NCI-H1930 (cell line): ENCODE results near the gene SDSL.

Source experiments
- DNase-seq, 2 experiments: peaks; one replicate each; lab custom pipeline; 2025; lab: John Stamatoyannopoulos, UW

The SDSL gene

DNA sequence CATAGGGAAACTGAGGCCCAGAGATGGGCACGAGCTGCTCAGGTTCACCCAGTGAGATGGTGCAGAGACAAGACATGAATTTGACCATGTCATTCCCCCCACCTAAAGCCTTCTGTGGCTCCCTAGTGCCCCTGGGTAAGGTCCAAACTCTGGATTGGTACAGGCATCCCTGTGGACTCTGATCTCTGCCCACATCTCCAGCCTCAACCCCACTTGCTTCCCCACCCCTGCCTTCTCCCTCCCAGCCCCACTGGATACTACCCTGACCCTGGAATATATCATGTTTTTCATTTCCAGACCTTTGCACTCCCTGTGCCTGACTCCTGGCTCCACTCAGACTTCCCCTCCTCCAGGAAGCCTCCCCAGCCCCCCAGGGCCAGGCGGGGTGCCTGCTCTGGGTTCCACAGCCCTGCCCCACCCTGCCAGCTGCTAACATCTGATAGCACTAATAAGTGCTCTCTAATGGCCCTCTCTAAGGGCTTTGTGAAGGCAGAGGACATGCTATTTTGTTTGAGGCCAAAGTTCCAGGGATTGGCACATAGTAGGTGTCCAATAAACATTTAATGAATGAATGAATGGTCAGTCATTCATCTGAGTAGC is 1.1 kb upstream of the SDSL start:
- DNase-seq = no peak

DNA sequence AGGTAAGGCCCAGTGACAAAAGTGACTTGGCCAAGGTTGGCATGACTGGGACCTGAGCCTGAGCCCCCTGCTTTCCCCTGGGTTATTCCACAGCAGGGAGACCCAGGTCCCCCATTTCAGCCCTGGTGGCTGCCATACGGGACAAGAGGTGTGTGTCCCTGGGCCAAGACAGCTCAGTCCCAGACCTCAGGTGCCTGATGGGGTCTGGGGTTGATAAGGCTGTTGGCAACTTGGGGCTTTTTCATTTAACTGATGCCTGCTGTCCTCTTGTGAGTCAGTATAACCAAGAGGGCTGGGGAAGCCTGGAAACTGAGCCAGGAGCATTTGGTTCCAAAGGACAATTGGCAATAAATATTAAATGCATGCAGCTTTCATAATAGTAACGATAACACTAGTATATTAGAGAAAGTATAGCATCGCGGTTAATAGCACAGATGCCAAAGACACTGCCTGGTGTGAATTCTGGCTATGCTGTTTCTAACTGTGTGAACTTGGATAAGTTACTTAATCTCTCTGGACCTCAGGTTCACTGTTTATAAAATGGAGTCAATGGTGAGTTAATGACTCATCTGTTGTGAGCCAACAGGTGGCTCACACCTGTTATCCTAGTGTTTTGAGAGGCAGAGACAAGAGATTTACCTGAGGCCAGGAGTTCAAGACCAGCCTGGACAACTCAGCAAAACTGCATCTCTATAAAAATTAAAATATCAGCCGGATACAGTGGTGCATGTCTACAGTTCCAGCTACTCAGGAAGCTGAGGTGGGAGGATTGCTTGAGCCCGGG is 898 bp downstream of the SDSL start:
- DNase-seq = no peak

DNA sequence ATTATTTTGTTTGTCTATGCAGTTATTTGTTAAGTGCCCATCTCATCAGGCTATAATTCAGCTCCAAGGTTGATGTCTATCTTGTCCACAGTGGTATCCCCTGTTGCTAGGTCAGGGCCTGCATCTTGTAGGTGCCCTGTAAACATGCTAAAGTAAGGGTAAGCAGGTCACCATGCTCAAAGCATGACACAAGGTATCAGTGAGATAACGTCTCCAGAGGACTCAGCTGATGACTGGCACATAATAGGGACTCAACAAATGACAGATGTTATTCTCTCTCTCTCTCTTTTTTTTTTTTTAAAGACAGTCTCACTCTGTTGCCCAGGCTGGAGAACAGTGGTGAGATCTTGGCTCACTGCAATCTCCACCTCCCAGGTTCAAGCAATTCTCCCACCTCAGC is 2.3 kb downstream of the SDSL start:
- DNase-seq = no peak

DNA sequence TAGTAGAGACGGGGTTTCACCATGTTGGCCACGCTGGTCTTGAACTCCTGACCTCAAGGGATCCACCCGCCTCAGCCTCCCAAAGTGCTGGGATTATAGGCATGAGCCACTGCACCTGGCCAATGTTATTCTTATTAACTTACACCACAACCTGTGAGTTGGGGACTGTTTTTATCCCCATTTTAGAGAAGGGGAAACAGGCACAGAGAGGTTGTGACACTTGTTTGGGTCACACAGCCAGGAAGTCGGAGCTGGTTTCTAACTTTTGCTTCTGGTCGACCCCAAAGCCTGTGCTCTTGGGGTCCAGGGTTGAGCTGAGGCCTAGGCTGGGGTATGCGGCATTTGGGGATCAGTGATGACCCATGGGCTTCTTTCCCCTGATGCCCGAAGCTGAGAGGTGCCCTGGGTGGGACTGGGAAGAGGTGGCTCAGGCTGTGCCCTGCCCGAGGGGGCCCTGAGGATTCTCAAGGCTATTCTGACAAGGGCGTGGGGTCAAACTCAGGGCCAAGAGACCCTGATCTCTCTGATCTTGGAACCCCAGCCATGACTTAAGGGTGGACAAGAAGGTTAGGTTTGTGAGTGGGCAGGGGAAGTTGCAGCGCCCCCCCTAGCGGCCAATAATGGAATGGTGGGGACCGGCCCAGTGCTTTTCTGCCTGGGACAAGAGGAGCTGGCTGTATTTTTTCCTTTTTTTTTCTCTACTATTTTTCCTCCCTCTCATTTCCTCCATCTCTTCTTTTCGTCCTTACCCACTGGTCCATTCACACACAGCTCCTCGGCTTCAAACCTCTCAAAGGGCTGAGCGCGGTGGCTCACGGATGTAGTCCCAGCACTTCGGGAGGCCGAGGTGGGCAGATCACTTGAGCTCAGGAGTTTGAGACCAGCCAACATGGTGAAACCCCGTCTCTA is 3.0 kb downstream of the SDSL start:
- no peak for DNase-seq

DNA sequence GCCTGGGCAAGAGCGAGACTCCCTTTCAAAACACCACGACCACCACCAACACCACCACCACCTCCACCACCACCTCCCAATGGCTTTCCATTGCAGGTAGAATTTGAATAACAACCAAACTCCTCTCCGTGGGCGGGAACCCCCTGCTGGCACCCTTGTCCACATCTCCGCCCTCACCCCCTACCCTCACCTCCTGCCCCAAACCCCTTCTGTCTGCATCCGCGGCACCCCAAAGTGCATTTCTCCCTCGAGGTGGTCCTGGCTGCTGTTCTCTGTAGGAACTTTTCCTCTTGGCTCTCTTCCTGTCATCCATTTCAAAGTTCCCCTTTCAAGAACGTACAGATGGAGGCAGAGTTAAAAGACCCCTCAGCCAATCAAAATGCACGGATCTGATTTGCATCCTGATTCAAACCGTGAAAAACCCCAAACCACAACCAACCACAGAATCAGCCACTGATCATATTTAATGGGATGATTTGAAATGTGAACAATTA is 3.8 kb downstream of the SDSL start:
- no peak for DNase-seq

DNA sequence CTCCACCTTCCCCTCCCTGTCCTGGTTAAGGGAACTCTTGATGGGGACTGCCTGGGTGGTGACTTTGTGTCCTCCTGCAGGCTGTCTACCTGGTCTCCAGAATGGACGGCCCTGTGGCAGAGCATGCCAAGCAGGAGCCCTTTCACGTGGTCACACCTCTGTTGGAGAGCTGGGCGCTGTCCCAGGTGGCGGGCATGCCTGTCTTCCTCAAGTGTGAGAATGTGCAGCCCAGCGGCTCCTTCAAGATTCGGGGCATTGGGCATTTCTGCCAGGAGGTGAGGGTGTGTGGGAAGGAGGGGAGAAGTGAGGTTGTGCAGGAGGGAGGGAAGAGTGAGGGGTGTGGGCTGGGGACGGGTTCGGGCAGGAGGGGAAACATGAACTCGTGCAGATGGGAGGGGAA is 5.7 kb downstream of the SDSL start:
- DNase-seq = no peak

DNA sequence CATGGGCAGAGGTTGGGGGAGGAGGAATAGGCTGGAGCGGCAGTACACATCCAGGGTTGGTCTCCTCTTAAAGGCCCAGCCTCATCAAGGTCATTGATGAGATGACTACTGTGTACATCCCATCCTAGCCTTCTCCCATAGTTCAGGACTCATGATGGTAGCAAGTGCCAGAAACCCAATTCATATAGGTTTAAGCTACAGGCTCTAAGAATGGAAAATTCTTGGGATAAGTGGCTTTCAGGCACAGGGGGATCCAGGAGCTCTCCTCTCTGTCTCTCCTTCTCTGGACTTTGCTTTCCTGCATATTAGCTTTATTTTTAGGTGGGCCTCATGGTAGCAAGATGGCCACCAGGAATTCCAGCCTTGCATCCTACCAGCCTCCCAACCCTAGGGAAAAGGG is 6.3 kb downstream of the SDSL start:
- DNase-seq = no peak

DNA sequence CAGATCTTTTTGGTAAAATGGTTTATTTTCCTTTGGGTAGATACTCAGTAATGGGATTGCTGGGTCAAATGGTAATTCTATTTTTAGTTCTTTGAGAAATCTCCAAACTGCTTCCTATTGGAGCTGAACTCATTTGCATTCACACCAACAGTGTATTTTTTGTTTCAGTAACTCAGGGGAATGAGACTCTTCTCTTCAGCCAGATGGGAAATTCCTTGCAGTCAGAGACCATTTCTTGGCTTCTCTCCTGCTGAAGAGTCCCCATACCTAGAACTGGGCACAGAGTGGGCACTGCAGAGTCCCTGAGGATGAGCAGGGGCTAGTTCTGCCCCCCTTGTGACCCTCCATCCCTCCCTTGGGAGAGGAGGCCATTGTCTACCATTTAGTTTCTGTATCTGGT is 10.8 kb downstream of the SDSL start:
- no peak for DNase-seq

DNA sequence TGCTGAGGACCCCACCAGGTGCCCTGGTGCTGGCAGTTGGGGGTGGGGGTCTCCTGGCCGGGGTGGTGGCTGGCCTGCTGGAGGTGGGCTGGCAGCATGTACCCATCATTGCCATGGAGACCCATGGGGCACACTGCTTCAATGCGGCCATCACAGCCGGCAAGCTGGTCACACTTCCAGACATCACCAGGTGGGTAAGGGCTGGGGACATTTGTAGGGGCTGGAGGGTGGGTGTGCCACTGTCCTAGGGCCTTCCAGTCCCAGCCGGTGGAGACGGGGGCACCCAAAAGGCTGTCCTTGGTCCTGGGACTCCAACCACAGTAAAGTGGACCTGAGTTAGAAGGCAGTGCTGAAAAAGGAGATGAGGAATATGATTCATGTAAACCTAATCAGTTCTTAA is 13.2 kb downstream of the SDSL start:
- no peak for DNase-seq

DNA sequence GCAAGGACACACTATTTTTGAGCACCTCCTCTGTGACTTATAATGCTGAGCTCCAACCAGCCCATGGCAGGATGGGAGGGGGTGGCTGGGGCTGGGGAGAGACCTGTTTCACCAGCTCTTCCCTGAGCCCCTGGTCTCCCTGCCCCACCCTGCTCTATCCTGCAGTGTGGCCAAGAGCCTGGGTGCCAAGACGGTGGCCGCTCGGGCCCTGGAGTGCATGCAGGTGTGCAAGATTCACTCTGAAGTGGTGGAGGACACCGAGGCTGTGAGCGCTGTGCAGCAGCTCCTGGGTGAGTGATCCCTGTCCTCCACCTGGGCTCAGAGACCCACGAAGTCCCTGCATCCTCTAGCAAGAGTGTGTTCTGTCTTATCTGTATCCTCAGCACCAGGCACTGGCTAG is 14.4 kb downstream of the SDSL start:
- no peak for DNase-seq

DNA sequence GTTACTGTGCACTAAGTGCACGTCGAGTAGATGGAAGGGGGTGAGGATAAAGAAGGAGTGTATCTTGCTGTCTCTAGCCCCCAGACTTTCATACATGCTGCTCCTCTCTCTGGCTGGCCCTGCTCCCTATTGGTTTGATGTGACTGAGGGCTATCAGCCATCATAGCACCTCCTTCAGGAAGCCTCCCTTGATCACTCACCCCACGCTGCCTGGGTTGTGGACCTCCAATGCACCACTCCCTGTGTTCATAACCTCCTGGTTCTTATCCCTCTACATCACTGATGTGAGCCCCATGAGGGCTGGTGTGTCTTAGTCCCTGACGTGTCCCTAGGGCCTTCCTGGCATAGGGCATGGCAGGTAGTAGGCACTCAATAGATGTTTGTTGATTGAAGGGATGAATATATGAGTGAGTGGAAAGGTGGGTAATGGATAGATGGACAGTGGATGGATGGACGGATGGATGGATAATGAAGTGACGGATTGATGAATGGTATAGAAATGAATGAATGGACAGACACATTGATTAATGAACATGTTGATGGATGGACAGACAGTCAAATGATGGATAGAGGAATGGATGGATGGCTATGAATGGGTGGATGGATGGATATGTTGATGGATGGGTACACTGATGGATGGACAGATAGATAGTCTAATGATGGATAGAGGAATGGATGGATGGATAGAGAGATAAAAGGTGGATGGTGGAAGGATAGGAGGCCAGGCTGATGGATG is 15.0 kb downstream of the SDSL start:
- no peak for DNase-seq

DNA sequence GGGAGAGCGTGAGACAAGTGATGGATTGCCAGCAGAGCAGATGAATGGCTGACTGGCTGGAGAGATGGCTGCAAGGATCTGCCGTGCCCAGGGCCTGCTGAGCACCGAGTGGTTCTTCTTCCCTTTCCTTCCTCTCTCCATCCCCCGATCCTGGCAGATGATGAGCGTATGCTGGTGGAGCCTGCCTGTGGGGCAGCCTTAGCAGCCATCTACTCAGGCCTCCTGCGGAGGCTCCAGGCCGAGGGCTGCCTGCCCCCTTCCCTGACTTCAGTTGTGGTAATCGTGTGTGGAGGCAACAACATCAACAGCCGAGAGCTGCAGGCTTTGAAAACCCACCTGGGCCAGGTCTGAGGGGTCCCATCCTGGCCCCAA is 15.5 kb downstream of the SDSL start:
- DNase-seq = no peak

DNA sequence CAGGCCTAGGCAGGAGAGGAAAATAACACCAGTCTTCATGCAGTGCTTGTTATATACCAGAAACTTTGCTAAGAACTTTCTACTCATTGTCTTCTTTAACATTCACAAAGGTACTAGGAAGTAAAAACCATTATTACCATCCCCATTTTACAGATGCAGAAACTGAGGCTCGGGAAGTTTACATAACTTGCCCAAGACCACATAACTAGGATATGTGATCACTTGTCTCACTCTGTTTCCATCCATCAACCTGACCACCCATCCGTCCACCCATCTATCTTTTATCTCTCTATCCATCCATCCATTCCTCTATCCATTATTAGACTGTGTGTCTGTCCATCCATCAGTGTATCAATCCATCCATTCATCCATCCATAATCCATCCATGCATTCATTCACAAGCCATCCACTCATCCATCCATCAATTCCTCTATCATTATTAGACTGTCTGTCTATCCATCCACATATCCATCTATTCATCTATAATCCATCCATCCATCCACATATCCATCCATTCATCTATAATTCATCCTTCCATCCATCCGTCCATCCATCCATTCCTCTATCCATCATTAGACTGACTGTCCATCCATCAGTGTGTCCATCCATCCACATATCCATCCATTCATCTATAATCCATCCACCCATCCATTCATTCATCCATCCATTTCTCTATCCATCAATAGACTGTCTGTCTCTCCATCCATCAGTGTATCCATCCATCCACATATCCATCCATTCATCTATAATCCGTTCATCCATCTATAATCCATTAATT is 16.5 kb downstream of the SDSL start:
- DNase-seq = no peak

DNA sequence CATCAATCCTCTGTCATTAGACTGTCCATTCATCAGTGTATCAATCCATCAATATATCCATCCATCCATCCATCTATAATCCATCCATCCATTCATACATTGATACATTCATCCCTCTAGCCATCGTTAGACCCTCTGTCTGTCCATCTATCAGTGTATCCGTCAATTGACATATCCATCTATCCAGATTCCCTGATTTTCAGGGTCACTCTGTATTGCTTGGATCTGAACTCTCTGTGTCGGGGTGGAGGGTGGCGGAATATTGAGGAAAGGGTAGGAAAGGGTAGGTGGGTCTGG is 17.1 kb downstream of the SDSL start:
- no peak for DNase-seq

DNA sequence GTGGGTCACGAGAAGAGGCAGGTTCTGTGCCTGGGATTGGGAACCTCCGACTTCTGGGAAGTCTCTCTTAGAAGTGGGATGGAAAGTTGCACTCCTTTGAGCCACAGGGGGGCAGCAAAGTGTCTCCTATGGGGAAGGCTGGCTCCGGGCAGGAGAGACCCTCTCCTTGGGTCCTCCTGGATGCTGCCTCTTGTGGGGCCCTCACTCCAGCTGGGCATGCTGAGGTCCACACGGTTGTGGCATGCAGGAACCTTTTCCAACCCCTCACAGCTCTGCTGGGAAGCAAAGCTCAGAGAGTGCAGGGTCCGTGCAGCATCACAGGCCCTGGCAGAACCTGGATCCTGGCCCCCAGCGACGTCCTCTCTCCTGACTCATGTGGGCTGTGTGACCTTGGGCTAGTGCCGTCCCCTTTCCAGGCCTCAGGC is 17.4 kb downstream of the SDSL start:
- DNase-seq = peak; percentile 14 to 18

DNA sequence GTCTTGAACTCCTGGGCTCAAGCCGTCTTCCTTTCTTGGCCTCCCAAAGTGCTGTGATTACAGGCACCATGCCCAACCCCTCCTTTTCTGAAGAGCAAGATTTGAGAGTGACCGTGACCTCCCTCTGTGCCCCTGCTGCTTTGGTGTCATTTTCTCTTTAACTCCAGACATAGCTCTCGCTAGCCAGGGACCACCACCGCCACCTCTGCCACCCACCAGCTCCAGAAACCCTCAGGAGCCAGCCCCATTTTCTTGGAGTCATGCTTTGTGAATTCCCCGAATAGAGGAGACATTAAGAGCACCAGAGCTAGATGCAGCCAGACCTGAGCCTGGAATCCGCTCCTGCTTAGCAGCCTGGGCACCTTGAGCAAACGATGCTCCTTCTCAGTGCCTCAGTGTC is 18.2 kb downstream of the SDSL start:
- no peak for DNase-seq

DNA sequence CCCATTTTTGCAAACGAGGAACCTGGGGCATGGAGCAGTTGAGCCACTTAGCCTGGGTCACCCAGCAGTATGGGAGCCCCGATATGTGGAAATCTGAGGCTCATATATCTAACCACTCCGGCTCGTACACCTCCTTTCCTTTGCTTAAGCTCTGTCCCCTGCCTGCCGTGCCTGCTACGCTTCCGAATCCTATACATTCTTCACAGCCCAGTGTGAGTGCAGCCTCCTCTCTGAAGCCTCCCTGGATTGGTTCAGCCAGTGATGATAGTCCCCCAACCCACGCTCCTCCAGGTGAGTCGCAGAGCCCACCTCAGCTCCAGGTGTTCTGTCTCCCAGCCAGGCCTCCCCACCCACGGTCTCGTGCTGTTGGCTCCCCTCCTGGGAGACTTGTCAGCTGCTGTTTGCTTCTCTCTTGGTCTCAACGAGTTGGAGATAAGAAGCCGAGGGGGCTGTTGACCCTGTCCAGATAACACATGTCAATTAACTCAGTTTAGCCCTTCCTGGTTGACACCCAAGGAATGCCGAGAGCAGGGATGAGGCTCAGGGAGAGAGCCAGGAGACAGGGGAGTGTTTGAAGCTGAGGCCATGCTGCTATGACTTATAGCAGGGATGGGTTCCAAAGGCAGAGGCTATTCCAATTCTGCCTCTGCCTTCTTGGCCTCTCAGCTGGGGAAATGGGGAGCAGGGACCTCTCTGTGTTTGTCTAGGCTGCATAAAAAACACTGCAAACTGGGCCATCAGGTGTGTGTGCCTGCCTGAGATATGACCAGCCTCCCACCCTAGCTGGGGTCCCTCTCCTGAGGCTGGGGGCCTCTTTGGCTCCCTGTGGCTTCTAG is 19.0 kb downstream of the SDSL start:
- DNase-seq = no peak

DNA sequence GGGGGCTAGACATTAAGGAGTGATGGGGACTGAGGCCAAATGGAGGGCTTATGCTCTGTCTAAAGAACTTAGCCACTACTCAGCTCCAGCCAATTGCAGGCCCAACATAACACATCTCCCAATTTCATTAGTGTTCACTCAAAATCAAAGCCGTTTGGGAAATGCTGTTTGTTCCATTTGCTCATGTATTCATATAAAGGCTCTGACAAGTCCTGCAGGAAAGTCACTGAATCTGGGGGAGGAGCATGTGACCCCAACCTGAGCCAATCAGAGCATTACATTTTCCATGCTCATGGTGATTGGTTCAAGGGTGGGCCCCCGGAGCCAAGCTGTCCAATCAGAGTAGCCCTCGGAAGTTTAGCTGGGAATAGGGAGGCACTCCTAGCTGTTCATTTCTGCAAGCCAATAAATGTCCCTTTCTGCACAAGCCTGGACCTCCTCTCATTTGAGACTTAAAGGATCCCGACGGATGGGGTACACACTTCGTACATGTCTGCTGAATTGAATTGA is 20.9 kb downstream of the SDSL start:
- no peak for DNase-seq

DNA sequence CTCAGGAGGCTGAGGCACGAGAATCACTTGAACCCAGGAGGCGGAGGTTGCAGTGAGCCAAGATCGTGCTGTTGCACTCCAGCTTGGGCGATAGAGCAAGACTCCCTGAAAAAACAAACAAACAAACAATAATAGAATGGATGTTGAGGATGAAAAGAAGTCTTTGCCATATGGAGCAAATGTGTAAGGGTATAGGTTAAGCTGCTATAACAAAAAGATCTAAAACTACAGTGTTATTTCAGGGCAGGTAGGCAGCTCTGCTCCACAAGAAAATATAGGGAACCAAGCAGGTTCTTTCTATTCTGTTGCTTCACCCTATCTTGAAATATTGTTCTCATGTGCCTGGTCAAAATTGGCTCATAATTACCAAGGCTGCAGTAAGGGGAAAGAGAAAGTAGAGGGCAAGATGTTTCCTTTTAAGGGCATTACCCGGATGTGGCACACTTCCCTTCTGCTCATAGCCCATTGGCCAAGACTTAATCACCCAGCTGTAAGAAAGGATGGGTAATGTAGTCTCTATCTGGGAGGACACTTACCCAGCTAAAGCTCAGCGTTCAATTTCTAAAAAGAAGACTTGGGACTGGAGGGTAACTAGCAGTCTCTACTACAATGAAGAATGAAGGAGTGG is 23.5 kb downstream of the SDSL start:
- DNase-seq = no peak

DNA sequence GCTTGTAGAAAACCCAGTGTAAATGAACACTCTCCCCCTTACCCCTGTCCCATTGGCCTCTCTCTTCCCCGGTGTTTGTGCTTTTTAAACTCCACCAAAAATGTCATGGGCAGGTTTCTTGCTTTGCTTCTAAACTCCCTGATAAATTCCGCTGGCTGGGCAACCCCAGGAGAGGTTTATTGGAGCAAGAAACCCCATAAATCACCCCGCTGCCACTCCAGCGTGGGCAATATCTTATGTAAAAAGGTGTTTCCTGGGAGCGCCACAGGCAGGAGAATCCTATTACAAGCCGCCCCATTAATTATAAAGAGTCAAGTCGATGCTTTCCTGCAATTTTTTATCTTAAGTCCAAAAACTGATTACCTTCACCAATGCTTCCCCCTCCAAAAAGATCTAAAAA is 26.7 kb downstream of the SDSL start:
- no peak for DNase-seq
